Neural progenitor cell (in vitro differentiated cells): Measurements from ENCODE around the gene CAP2. TPM values are rescaled to one million over a fixed set of nuclear protein-coding genes. Genes with fewer than 3 reads are reported as not detected.
"Not testable (repeated sequence)": the region's sequence is repeated elsewhere in the genome, so short reads cannot be mapped to it uniquely, and the experiment has no call there.

Source experiments
- DNase-seq: peaks from one replicate; pipeline ENCODE4 v3.0.0-alpha.2; 2016; ENCODE audit warnings: low spot score
- H2AFZ ChIP-seq: fragments of 200-600 bp; sonication (generic); replicated peaks from 2 replicates; pipeline ENCODE4 v1.6.1; 2016; ENCODE audit warnings: antibody characterized with exemption
- H3F3A ChIP-seq: fragments of 200-600 bp; sonication (generic); 2 replicates; pipeline ENCODE4 v1.6.1; 2016; ENCODE audit warnings: antibody characterized with exemption, low read depth
- H3K27ac ChIP-seq: fragments of 200-600 bp; sonication (generic); 2 replicates; pipeline ENCODE4 v1.5.1; 2016; ENCODE audit warnings: mild to moderate bottlenecking
- H3K27me3 ChIP-seq: fragments of 200-600 bp; sonication (generic); 2 replicates; pipeline ENCODE4 v1.6.1; 2016; ENCODE audit warnings: mild to moderate bottlenecking, moderate library complexity
- H3K36me3 ChIP-seq: fragments of 200-600 bp; sonication (generic); 2 replicates; pipeline ENCODE4 v1.5.1; 2016
- H3K4me1 ChIP-seq: fragments of 200-600 bp; sonication (generic); 2 replicates; pipeline ENCODE4 v1.6.1; 2016; ENCODE audit warnings: mixed run types
- H3K4me2 ChIP-seq: fragments of 200-600 bp; sonication (generic); 2 replicates; pipeline ENCODE4 v1.6.1; 2016
- H3K4me3 ChIP-seq: fragments of 200-600 bp; sonication (generic); 2 replicates; pipeline ENCODE4 v1.5.1; 2016
- H3K79me2 ChIP-seq: fragments of 200-600 bp; sonication (generic); 2 replicates; pipeline ENCODE4 v1.6.1; 2016; ENCODE audit warnings: low read depth
- H3K9ac ChIP-seq: fragments of 200-600 bp; sonication (generic); 2 replicates; pipeline ENCODE4 v1.6.1; 2016
- H3K9me3 ChIP-seq: fragments of 200-600 bp; sonication (generic); 2 replicates; pipeline ENCODE4 v1.5.1; 2016; ENCODE audit warnings: low read depth
- H4K20me1 ChIP-seq: fragments of 200-600 bp; sonication (generic); 2 replicates; pipeline ENCODE4 v1.6.1; 2016; ENCODE audit warnings: low read depth
- H3K27ac Mint-ChIP-seq: 3 replicates; pipeline ENCODE4 v1.8.0; 2021; ENCODE audit warnings: mixed read lengths
- H3K27me3 Mint-ChIP-seq: 2 replicates; pipeline ENCODE4 v1.8.0; 2022; ENCODE audit warnings: low read depth, mild to moderate bottlenecking, inconsistent platforms, moderate library complexity, mixed read lengths; ENCODE audit not compliant: insufficient read depth
- H3K36me3 Mint-ChIP-seq: 3 replicates; pipeline ENCODE4 v1.8.0; 2021; ENCODE audit warnings: mixed read lengths
- H3K4me1 Mint-ChIP-seq: 3 replicates; pipeline ENCODE4 v1.8.0; 2021; ENCODE audit warnings: mixed read lengths
- H3K4me3 Mint-ChIP-seq: 3 replicates; pipeline ENCODE4 v1.8.0; 2021; ENCODE audit warnings: mild to moderate bottlenecking, moderate library complexity, mixed read lengths
- H3K9me3 Mint-ChIP-seq: 3 replicates; pipeline ENCODE4 v1.8.0; 2020; ENCODE audit warnings: mixed read lengths
- CTCF ChIP-seq: fragments of 200-600 bp; sonication (generic); IDR thresholded peaks from 2 replicates; pipeline ENCODE4 v1.5.1; 2017; ENCODE audit warnings: antibody characterized with exemption, mild to moderate bottlenecking
- EZH2 ChIP-seq: fragments of 200-600 bp; sonication (generic); IDR thresholded peaks from 2 replicates; pipeline ENCODE4 v1.6.1; 2017; ENCODE audit warnings: antibody characterized with exemption, mild to moderate bottlenecking, moderate library complexity
- EZH2phosphoT487 ChIP-seq: fragments of 200-600 bp; sonication (generic); IDR thresholded peaks from 2 replicates; pipeline ENCODE4 v1.6.1; 2017; ENCODE audit warnings: antibody characterized with exemption
- total RNA-seq: library from RNA; depleted of rRNA; stranded (reverse); fragments of >200 nt; gene quantifications from 2 replicates; pipeline ENCODE4 v1.2.3, GENCODE V29; 2015; ENCODE audit warnings: low replicate concordance

CAP2 gene
- total RNA-seq, 1 donor from 2014 or later, result 27.4 TPM

GRCh38 chr6:17530321-17530835 is 137.0 kb downstream of the CAP2 start:
- no peaks in the 10 kb centered on the region for H3K79me2 ChIP-seq
- H2AFZ ChIP-seq, result no peak overlapping the region
- no peaks in the 10 kb centered on the region for H3K36me3 ChIP-seq
- no peak for DNase-seq
- Mint-ChIP-seq H3K9me3 (no peaks in the 10 kb centered on the region), H3K36me3 (peaks cover 19% of the 10 kb centered on the region), H3K27me3 (no peaks in the 10 kb centered on the region), H3K27ac (no peak overlapping the region), H3K4me3 (no peak overlapping the region), H3K4me1 (peaks cover 2% of the 10 kb centered on the region)
- TF ChIP-seq EZH2phosphoT487, result no peak
- no peak for TF ChIP-seq CTCF
- no peak for TF ChIP-seq EZH2
- H3K9ac ChIP-seq, result no peak overlapping the region
- no peaks in the 10 kb centered on the region for H3K4me1 ChIP-seq
- no peaks in the 10 kb centered on the region for H3F3A ChIP-seq
- H4K20me1 ChIP-seq, result no peaks in the 10 kb centered on the region
- no peaks in the 10 kb centered on the region for H3K27me3 ChIP-seq
- no peak overlapping the region for H3K4me2 ChIP-seq
- no peak overlapping the region for H3K27ac ChIP-seq
- no peak overlapping the region for H3K4me3 ChIP-seq
- H3K9me3 ChIP-seq, result no peaks in the 10 kb centered on the region

- Mint-ChIP-seq H3K4me3 (no peak overlapping the region), H3K4me1 (peaks cover 4% of the 10 kb centered on the region), H3K27ac (no peak overlapping the region), H3K36me3 (peaks cover 25% of the 10 kb centered on the region), H3K27me3 (peaks cover 2% of the 10 kb centered on the region), H3K9me3 (no peaks in the 10 kb centered on the region)
- DNase-seq, result no peak
- Histone ChIP-seq H3K4me1 (no peaks in the 10 kb centered on the region), H3K9me3 (no peaks in the 10 kb centered on the region), H3F3A (no peaks in the 10 kb centered on the region), H3K4me3 (no peak overlapping the region), H3K4me2 (no peak overlapping the region), H3K27me3 (no peaks in the 10 kb centered on the region), H4K20me1 (no peaks in the 10 kb centered on the region), H2AFZ (no peak overlapping the region), H3K79me2 (no peaks in the 10 kb centered on the region), H3K27ac (no peak overlapping the region), H3K9ac (no peak overlapping the region), H3K36me3 (no peaks in the 10 kb centered on the region)
- TF ChIP-seq CTCF (no peak), EZH2 (no peak), EZH2phosphoT487 (no peak)
These were observed 143.2 kb downstream of the CAP2 start for GRCh38 chr6:17536586-17536985.

GRCh38 chr6:17542243-17542642 is 148.8 kb downstream of the CAP2 start:
- Histone ChIP-seq H3K4me1 (no peaks in the 10 kb centered on the region), H3K27me3 (no peaks in the 10 kb centered on the region), H4K20me1 (no peaks in the 10 kb centered on the region), H3K36me3 (peaks cover 7% of the 10 kb centered on the region), H3K27ac (no peak overlapping the region), H3K9ac (no peak overlapping the region), H3K79me2 (no peaks in the 10 kb centered on the region), H2AFZ (no peak overlapping the region), H3K9me3 (no peaks in the 10 kb centered on the region), H3F3A (no peaks in the 10 kb centered on the region), H3K4me2 (no peak overlapping the region), H3K4me3 (no peak overlapping the region)
- H3K27me3 Mint-ChIP-seq, result peaks cover 4% of the 10 kb centered on the region
- H3K4me1 Mint-ChIP-seq, result no peaks in the 10 kb centered on the region
- no peak overlapping the region for H3K4me3 Mint-ChIP-seq
- TF ChIP-seq EZH2 (no peak), CTCF (no peak), EZH2phosphoT487 (no peak)
- no peaks in the 10 kb centered on the region for H3K9me3 Mint-ChIP-seq
- H3K27ac Mint-ChIP-seq, result no peak overlapping the region
- no peak for DNase-seq
- H3K36me3 Mint-ChIP-seq, result peaks cover 42% of the 10 kb centered on the region

GRCh38 chr6:17545681-17546080 is 152.3 kb downstream of the CAP2 start:
- not testable (repeated sequence) for H3K9ac ChIP-seq, H3K4me1 ChIP-seq, H3K27me3 Mint-ChIP-seq, DNase-seq, H3K9me3 Mint-ChIP-seq, H3K9me3 ChIP-seq, H3K4me1 Mint-ChIP-seq, H3K4me2 ChIP-seq, H3K4me3 Mint-ChIP-seq, H3K27me3 ChIP-seq, H3K27ac Mint-ChIP-seq, H3K36me3 ChIP-seq, H2AFZ ChIP-seq, H4K20me1 ChIP-seq, H3K27ac ChIP-seq, H3K79me2 ChIP-seq, H3K4me3 ChIP-seq, H3F3A ChIP-seq
- peaks cover 39% of the 10 kb centered on the region for H3K36me3 Mint-ChIP-seq
